Nephron progenitor cell (in vitro differentiated cells): ENCODE results near the gene KCNAB3.
A peak's percentile ranks its signal among the peaks of the same experiment; 100 is the strongest.

Experiments
- DNase-seq: peaks from one replicate; pipeline ENCODE4 v3.0.0; 2021
- H3K27ac Mint-ChIP-seq: 2 replicates; pipeline ENCODE4 v1.8.0; 2021; ENCODE audit warnings: mild to moderate bottlenecking, moderate library complexity, mixed read lengths
- H3K27me3 Mint-ChIP-seq: 2 replicates; pipeline ENCODE4 v1.8.0; 2021; ENCODE audit warnings: mild to moderate bottlenecking, low read depth, mixed read lengths; ENCODE audit not compliant: poor library complexity
- H3K36me3 Mint-ChIP-seq: 2 replicates; pipeline ENCODE4 v1.8.0; 2021; ENCODE audit warnings: low read depth, mixed read lengths
- H3K4me1 Mint-ChIP-seq: 2 replicates; pipeline ENCODE4 v1.8.0; 2021; ENCODE audit warnings: mixed read lengths
- H3K4me3 Mint-ChIP-seq: 2 replicates; pipeline ENCODE4 v1.8.0; 2021; ENCODE audit warnings: mild to moderate bottlenecking, moderate library complexity, mixed read lengths
- H3K9me3 Mint-ChIP-seq: 2 replicates; pipeline ENCODE4 v1.8.0; 2021; ENCODE audit warnings: mild to moderate bottlenecking, moderate library complexity, mixed read lengths
- TF ChIP-seq, protein P1 (sequence below): fragments of 200-600 bp; sonication (generic); IDR thresholded peaks from 2 replicates; pipeline ENCODE4 v1.5.0; 2021; ENCODE audit warnings: antibody characterized with exemption

KCNAB3 gene

DNA sequence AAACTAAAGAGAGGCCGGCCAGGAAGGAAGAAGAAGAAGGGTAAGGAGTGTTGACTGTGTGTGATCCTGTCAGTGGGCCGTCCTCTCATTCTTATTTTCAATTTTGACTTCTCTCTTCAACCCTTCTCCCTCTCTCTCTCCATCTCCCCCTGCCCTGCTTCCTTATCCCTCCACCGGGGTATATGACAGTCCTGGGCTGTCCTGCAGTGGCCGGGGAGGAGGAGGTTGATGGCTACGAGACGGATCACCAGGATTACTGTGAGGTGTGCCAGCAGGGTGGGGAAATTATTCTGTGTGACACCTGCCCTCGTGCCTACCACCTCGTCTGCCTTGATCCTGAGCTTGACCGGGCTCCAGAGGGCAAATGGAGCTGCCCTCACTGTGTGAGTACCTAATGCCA, 35.4 kb downstream of the KCNAB3 start:
- Mint-ChIP-seq H3K36me3 (peaks cover 80% of the 10 kb centered on the region), H3K27me3 (peaks cover 4% of the 10 kb centered on the region), H3K4me1 (peaks cover 6% of the 10 kb centered on the region), H3K27ac (no peak overlapping the region), H3K9me3 (no peaks in the 10 kb centered on the region), H3K4me3 (no peak overlapping the region)
- TF ChIP-seq, protein P1, sequence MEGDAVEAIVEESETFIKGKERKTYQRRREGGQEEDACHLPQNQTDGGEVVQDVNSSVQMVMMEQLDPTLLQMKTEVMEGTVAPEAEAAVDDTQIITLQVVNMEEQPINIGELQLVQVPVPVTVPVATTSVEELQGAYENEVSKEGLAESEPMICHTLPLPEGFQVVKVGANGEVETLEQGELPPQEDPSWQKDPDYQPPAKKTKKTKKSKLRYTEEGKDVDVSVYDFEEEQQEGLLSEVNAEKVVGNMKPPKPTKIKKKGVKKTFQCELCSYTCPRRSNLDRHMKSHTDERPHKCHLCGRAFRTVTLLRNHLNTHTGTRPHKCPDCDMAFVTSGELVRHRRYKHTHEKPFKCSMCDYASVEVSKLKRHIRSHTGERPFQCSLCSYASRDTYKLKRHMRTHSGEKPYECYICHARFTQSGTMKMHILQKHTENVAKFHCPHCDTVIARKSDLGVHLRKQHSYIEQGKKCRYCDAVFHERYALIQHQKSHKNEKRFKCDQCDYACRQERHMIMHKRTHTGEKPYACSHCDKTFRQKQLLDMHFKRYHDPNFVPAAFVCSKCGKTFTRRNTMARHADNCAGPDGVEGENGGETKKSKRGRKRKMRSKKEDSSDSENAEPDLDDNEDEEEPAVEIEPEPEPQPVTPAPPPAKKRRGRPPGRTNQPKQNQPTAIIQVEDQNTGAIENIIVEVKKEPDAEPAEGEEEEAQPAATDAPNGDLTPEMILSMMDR = no peak
- DNase-seq = no peak

GRCh38 chr17:7893187-7893880, 36.3 kb downstream of the KCNAB3 start:
- H3K36me3 Mint-ChIP-seq = peaks cover 73% of the 10 kb centered on the region
- TF ChIP-seq, protein P1 = no peak
- H3K4me3 Mint-ChIP-seq = no peak overlapping the region
- DNase-seq = no peak
- H3K9me3 Mint-ChIP-seq = no peaks in the 10 kb centered on the region
- no peak overlapping the region for H3K27ac Mint-ChIP-seq
- H3K4me1 Mint-ChIP-seq = peaks cover 5% of the 10 kb centered on the region
- peaks cover 4% of the 10 kb centered on the region for H3K27me3 Mint-ChIP-seq

- Mint-ChIP-seq H3K4me1 (no peaks in the 10 kb centered on the region), H3K9me3 (no peaks in the 10 kb centered on the region), H3K36me3 (peaks cover 36% of the 10 kb centered on the region), H3K27me3 (peaks cover 4% of the 10 kb centered on the region), H3K4me3 (no peak overlapping the region), H3K27ac (peak overlapping the region; percentile 90)
- peak; percentile 35 for DNase-seq
- TF ChIP-seq, protein P1 = no peak
Observed at GRCh38 chr17:7889166-7889955, 40.3 kb downstream of the KCNAB3 start.

DNA sequence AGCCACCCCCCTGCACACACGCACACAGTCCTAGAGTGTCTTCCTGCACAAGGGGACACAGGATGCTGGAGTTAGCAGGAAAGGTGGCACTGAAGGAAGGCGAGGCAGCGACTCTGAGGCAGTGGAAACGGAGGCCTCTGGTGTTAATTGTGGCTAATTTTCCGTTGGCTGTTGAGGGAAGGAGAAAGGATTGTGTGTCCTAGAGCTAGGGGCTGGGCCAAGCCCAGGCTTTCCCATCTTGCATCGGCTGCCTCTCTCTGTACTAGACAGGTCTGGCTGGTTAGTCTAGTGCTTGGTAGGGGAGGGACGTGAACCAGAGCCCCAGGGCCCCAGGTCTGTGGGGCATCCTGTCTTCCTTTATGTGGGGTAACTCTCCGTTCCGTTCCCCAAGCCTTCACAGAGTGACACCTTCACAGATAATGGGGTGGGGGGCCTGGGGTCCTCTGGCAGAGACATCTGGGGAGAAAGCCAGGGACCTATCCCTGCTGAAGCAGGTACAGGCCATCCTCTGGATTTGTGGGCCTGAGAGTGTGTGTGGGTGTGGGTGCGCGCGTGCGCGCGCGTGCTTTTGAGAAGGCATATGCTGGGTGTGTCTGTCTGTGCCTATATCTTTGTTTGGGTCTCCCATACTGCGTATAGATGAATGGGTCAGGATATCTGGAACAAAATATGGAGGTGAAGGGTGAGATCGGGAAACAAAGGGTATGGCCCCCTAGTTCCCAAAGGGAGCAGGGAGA, 41.3 kb downstream of the KCNAB3 start, which contains the start of gene CHD3:
Gene CHD3 (plus strand): TSS at position 606 of the 737 bp plus-strand sequence. CDS start 212 bp downstream, outside the sequence.
- Mint-ChIP-seq H3K4me1 (peaks cover 5% of the 10 kb centered on the region), H3K27ac (peak within 1 kb of the TSS; percentile 90), H3K36me3 (peaks cover 26% of the 10 kb centered on the region), H3K4me3 (no peak within 1 kb of the TSS), H3K9me3 (no peaks in the 10 kb centered on the region), H3K27me3 (peaks cover 4% of the 10 kb centered on the region)
- no peak for DNase-seq
- TF ChIP-seq, protein P1 = no peak

DNA sequence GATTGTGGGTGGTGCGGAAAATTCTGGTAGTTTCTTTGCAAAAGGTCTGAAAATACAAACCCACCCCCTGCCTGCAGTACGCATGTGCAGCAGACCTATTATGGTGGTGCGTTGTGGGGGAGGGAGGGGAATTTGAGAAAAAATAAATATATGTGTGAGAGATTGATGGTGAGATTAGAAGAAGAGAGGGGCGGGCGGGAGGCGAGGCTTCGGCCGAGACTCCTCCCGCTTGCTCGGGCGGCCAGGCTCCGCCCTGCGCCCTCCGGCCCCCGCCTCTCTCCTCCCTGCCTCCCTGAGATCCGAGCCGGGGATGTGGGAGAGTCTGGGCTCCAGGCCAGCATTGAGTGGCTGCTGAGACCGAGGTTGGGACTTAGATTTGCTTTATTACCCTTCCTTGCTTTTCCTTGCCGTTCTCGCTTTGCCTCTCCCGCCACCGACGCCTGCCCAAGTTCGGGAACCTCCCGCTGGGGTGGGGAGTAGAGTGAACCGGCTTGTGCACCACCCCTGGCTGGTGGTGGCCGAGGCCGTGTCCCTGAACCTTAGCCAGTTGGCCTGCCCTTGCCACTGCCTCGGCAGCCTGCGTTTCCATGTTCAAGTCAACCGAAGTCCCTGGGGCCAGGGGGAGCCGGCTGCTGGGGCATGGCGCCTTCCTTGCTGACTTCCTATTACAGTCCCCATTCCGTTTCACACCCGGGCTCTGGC, 42.0 kb downstream of the KCNAB3 start:
- no peaks in the 10 kb centered on the region for H3K9me3 Mint-ChIP-seq
- H3K36me3 Mint-ChIP-seq = peaks cover 26% of the 10 kb centered on the region
- H3K27me3 Mint-ChIP-seq = peaks cover 4% of the 10 kb centered on the region
- H3K4me1 Mint-ChIP-seq = peaks cover 5% of the 10 kb centered on the region
- no peak overlapping the region for H3K27ac Mint-ChIP-seq
- no peak overlapping the region for H3K4me3 Mint-ChIP-seq
- TF ChIP-seq, protein P1 = no peak
- peak; percentile 84 for DNase-seq
